Articular chondrocyte of knee joint (primary cell): Measurements from ENCODE around the gene SP1. TPM values are rescaled to one million over a fixed set of nuclear protein-coding genes. Genes with fewer than 3 reads are reported as not detected.

Experiments used
- total RNA-seq: library from RNA; depleted of rRNA; stranded (reverse); fragments of >200 nt; gene quantifications from 2 replicates; pipeline ENCODE4 v1.2.3, GENCODE V29; 2012

The SP1 gene
- total RNA-seq = 48.2 and 51.1 TPM in 2 replicates

GRCh38 chr12:53380104-53380793 is at the start of gene SP1:
Gene SP1 (plus strand): TSS chr12:53380176. CDS start chr12:53380292, 116 bp downstream.

GRCh38 chr12:53336181-53336681 is 43.7 kb upstream of the SP1 start, which contains the start of gene SP7:
Gene SP7 (minus strand): TSS chr12:53336354. CDS start chr12:53335646, 708 bp downstream.

GRCh38 chr12:53423597-53423996 is 43.6 kb downstream of the SP1 start, which contains the start of gene AMHR2:
Gene AMHR2 (plus strand): TSS chr12:53423855. CDS start chr12:53423935, 80 bp downstream.

GRCh38 chr12:53441040-53441833 is 61.3 kb downstream of the SP1 start, which contains the start of gene PRR13:
Gene PRR13 (plus strand): TSS chr12:53441734. CDS start chr12:53442715, 981 bp downstream.

GRCh38 chr12:53451661-53452158 is 71.7 kb downstream of the SP1 start, which contains the start of gene PCBP2:
Gene PCBP2 (plus strand): TSS chr12:53452102. CDS start chr12:53454801, 2,699 bp downstream.

Other genes starting within 250 kb of the SP1 start
- gene ZNF740, start 199.5 kb upstream of the SP1 start, total RNA-seq = 16.1 and 20.2 TPM in 2 replicates
- 9.0 and 10.1 TPM in 2 replicates for gene CSAD, start 199.3 kb upstream of the SP1 start, total RNA-seq
- gene ITGB7, start 172.9 kb upstream of the SP1 start, total RNA-seq = 1.3 and 4.1 TPM in 2 replicates
- gene RARG, start 148.0 kb upstream of the SP1 start, total RNA-seq = 69.8 and 70.6 TPM in 2 replicates
- 3.7 and 6.2 TPM in 2 replicates for gene ESPL1, start 111.9 kb upstream of the SP1 start, total RNA-seq
- 514 and 560 TPM in 2 replicates for gene PFDN5, start 84.6 kb upstream of the SP1 start, total RNA-seq
- 34.8 and 41.3 TPM in 2 replicates for gene MYG1, start 80.5 kb upstream of the SP1 start, total RNA-seq
- gene AAAS, start 58.6 kb upstream of the SP1 start, total RNA-seq = 32.1 and 33.1 TPM in 2 replicates
- gene SP7, start 43.8 kb upstream of the SP1 start, total RNA-seq = under 0.01 TPM in 1 of 2 replicates, not detected in the other
- not detected in 2 replicates for gene AMHR2, start 43.7 kb downstream of the SP1 start, total RNA-seq
- gene PRR13, start 61.6 kb downstream of the SP1 start, total RNA-seq = 60.4 and 65.7 TPM in 2 replicates
- gene PCBP2, start 71.9 kb downstream of the SP1 start, total RNA-seq = 264 and 324 TPM in 2 replicates
- gene MAP3K12, start 119.3 kb downstream of the SP1 start, total RNA-seq = 27.2 and 30.7 TPM in 2 replicates
- 19.6 and 30.1 TPM in 2 replicates for gene TARBP2, start 121.1 kb downstream of the SP1 start, total RNA-seq
- gene NPFF, start 127.3 kb downstream of the SP1 start, total RNA-seq = not detected in 2 replicates
- gene ATF7, start 246.2 kb downstream of the SP1 start, total RNA-seq = 24.3 TPM in 2 replicates